BJ (cell line): Measurements from ENCODE around the gene AMACR. TPM values are rescaled to one million over a fixed set of nuclear protein-coding genes. Genes with fewer than 3 reads are reported as not detected.

Experiments
- CTCF ChIA-PET: fragments of 350-600 bp; formaldehyde crosslinking; extraction: SDS; loops from one replicate; lab custom pipeline; 2021; ENCODE audit warnings: antibody characterized with exemption, inconsistent platforms; lab: Yijun Ruan, JAX
- POLR2A ChIA-PET: fragments of 300-600 bp; sonication (Branson Sonifier 250); formaldehyde crosslinking; extraction: SDS; loops from one replicate; lab custom pipeline; 2021; ENCODE audit warnings: antibody characterized with exemption; lab: Charles Lee
- DNase-seq: peaks from one replicate; pipeline ENCODE4 v3.0.0-alpha.2; 2011; ENCODE audit warnings: low read depth
- H3K27me3 ChIP-seq: 2 replicates; pipeline ENCODE4 v1.6.0; 2011; ENCODE audit warnings: low read length; ENCODE audit not compliant: control insufficient read depth, insufficient read depth
- H3K36me3 ChIP-seq: 2 replicates; pipeline ENCODE4 v1.5.1; 2011; ENCODE audit warnings: low read length; ENCODE audit not compliant: control insufficient read depth, insufficient read depth
- H3K4me3 ChIP-seq: 2 replicates; pipeline ENCODE4 v1.5.1; 2011; ENCODE audit warnings: low read depth, mild to moderate bottlenecking, control low read depth, low read length
- CTCF ChIP-seq: IDR thresholded peaks from 2 replicates; pipeline ENCODE4 v1.5.1; 2011; ENCODE audit warnings: low read depth, mild to moderate bottlenecking, control low read depth, inconsistent platforms, low read length, moderate library complexity; ENCODE audit not compliant: insufficient read depth
- polyA plus RNA-seq: library from polyadenylated mRNA; depleted of rRNA; stranded (reverse); fragments of >200 nt; gene quantifications from 2 replicates; pipeline ENCODE4 v1.2.3, GENCODE V29; 2011

Gene AMACR
- polyA plus RNA-seq, 1 experiment = 7.1 TPM

- TF ChIP-seq CTCF = no peak
- H3K36me3 ChIP-seq = no peaks in the 10 kb centered on the region
- POLR2A ChIA-PET = no interaction called here
- no peak overlapping the region for H3K4me3 ChIP-seq
- DNase-seq = no peak
- no peaks in the 10 kb centered on the region for H3K27me3 ChIP-seq
- CTCF ChIA-PET = interaction anchor here (1.5 kb wide), 1 partner anchor 15 kb away, joined by 4 read pairs; no protein-coding TSS in a partner anchor
These were observed 12.9 kb upstream of the AMACR start for GRCh38 chr5:34020726-34021125.

- DNase-seq = no peak
- ChIA-PET CTCF (interaction anchor here (1.1 kb wide), 1 partner anchor 21 kb away, joined by 3 read pairs; no protein-coding TSS in a partner anchor), POLR2A (no interaction called here)
- Histone ChIP-seq H3K27me3 (no peaks in the 10 kb centered on the region), H3K36me3 (no peaks in the 10 kb centered on the region), H3K4me3 (no peak overlapping the region)
- no peak for TF ChIP-seq CTCF
These were observed 9.4 kb upstream of the AMACR start for GRCh38 chr5:34017254-34017653.

GRCh38 chr5:34016750-34017149 is 8.9 kb upstream of the AMACR start:
- no peaks in the 10 kb centered on the region for H3K36me3 ChIP-seq
- ChIA-PET CTCF (no interaction called here), POLR2A (no interaction called here)
- no peak overlapping the region for H3K4me3 ChIP-seq
- DNase-seq = no peak
- TF ChIP-seq CTCF = no peak
- H3K27me3 ChIP-seq = no peaks in the 10 kb centered on the region

- DNase-seq = no peak
These were observed 8.4 kb upstream of the AMACR start for GRCh38 chr5:34016222-34016621.

GRCh38 chr5:34015120-34015822 is 7.4 kb upstream of the AMACR start:
- POLR2A ChIA-PET = no interaction called here
- no peak overlapping the region for H3K4me3 ChIP-seq
- TF ChIP-seq CTCF = no peak
- H3K36me3 ChIP-seq = no peaks in the 10 kb centered on the region
- H3K27me3 ChIP-seq = no peaks in the 10 kb centered on the region
- CTCF ChIA-PET = no interaction called here
- DNase-seq = no peak

More at GRCh38 chr5:34016222-34016621, 8.4 kb upstream of the AMACR start:
- ChIA-PET POLR2A (no interaction called here), CTCF (no interaction called here)
- TF ChIP-seq CTCF = no peak
- no peak overlapping the region for H3K4me3 ChIP-seq
- no peaks in the 10 kb centered on the region for H3K36me3 ChIP-seq
- no peaks in the 10 kb centered on the region for H3K27me3 ChIP-seq
